B cell (primary cell): ENCODE results near the gene TEAD1. TPM values are rescaled to one million over a fixed set of nuclear protein-coding genes. Genes with fewer than 3 reads are reported as not detected.

Source experiments
- ATAC-seq: fragments of 200-7000 bp; cut with Tn5 transposase; one replicate; pipeline ENCODE4 v1.10.0; 2021; ENCODE audit warnings: low read depth, mild to moderate bottlenecking, moderate number of reproducible peaks, moderate library complexity
- CTCF ChIA-PET: fragments of 350-600 bp; sonication (Branson Sonifier 250); formaldehyde crosslinking; loops from one replicate; lab custom pipeline; 2021; ENCODE audit warnings: antibody characterized with exemption, inconsistent platforms; lab: Charles Lee
- POLR2A ChIA-PET: fragments of 350-600 bp; sonication (Branson Sonifier 250); formaldehyde crosslinking; loops from one replicate; lab custom pipeline; 2021; ENCODE audit warnings: antibody characterized with exemption; lab: Charles Lee
- DNase-seq: peaks from one replicate; pipeline ENCODE4 v3.0.0; 2013
- H2AFZ ChIP-seq: 2 replicates; pipeline ENCODE4 v1.6.1; 2012; ENCODE audit warnings: mild to moderate bottlenecking, low read depth, low read length; ENCODE audit not compliant: insufficient read depth, poor library complexity, severe bottlenecking
- H3K27ac ChIP-seq, 2 donors: 1 replicate in 1 of 2; 2 replicates in 1 of 2; pipeline ENCODE4 v1.5.1; 2012 to 2013; ENCODE audit warnings: low read length in 2 of 2, mild to moderate bottlenecking in 2 of 2, moderate library complexity in 1 of 2
- H3K27me3 ChIP-seq, 4 experiments: fragments of 200-600 bp in 1 of 4; sonication (generic) in 1 of 4; replicated peaks in 1 of 4; 1 replicate in 2 of 4; 2 replicates in 2 of 4; pipeline versions ENCODE4 v1.6.1 to v1.7.0; 2013 to 2016; ENCODE audit warnings: low read length in 3 of 4, mild to moderate bottlenecking in 2 of 4, mixed read lengths in 1 of 4, moderate library complexity in 1 of 4; ENCODE audit not compliant: insufficient read depth in 4 of 4, control insufficient read depth in 3 of 4; ENCODE audit errors: control extremely low read depth in 1 of 4
- H3K36me3 ChIP-seq, 2 experiments: replicated peaks in 1 of 2; 1 replicate in 1 of 2; 2 replicates in 1 of 2; pipeline versions ENCODE4 v1.6.1 to v1.7.1; 2013; ENCODE audit warnings: low read length in 1 of 2; ENCODE audit not compliant: insufficient read depth in 2 of 2, control insufficient read depth in 1 of 2; ENCODE audit errors: control extremely low read depth in 1 of 2, extremely low read depth in 1 of 2
- H3K4me1 ChIP-seq, 2 donors: fragments of 200-600 bp in 1 of 2; sonication (generic) in 1 of 2; 1 replicate in 1 of 2; 2 replicates in 1 of 2; pipeline versions ENCODE4 v1.5.1 to v1.6.1; 2013 to 2017; ENCODE audit warnings: low read length in 2 of 2; ENCODE audit not compliant: control insufficient read depth in 2 of 2, insufficient read depth in 2 of 2
- H3K4me2 ChIP-seq: replicated peaks from 2 replicates; pipeline ENCODE3; 2012; ENCODE audit warnings: mild to moderate bottlenecking, low read depth, low read length; ENCODE audit not compliant: poor library complexity, severe bottlenecking
- H3K4me3 ChIP-seq, 5 experiments: fragments of 200-600 bp in 1 of 5; sonication (generic) in 1 of 5; 1 replicate in 3 of 5; 2 replicates in 2 of 5; pipeline versions ENCODE4 v1.5.1 to v1.7.0; 2011 to 2016; ENCODE audit warnings: low read length in 4 of 5, mild to moderate bottlenecking in 4 of 5, low read depth in 2 of 5, control low read depth in 1 of 5, moderate library complexity in 1 of 5; ENCODE audit not compliant: insufficient read depth in 1 of 5; ENCODE audit errors: control extremely low read depth in 1 of 5, extremely low read depth in 1 of 5
- H3K79me2 ChIP-seq: fragments of 200-600 bp; sonication (generic); one replicate; pipeline ENCODE4 v1.6.0; 2016; ENCODE audit warnings: low read length; ENCODE audit not compliant: control insufficient read depth, insufficient read depth
- H3K9ac ChIP-seq: fragments of 200-600 bp; sonication (generic); 2 replicates; pipeline ENCODE4 v1.6.1; 2017; ENCODE audit warnings: mild to moderate bottlenecking, low read length, moderate library complexity
- H3K9me3 ChIP-seq, 3 donors: one replicate each; pipeline versions ENCODE4 v1.6.1 to v1.7.1; 2013; ENCODE audit warnings: low read length in 2 of 3; ENCODE audit not compliant: control insufficient read depth in 2 of 3, insufficient read depth in 1 of 3; ENCODE audit errors: control extremely low read depth in 1 of 3
- H4K20me1 ChIP-seq: 2 replicates; pipeline ENCODE4 v1.6.0; 2012; ENCODE audit warnings: mild to moderate bottlenecking, low read length; ENCODE audit not compliant: insufficient read depth, control insufficient read depth, poor library complexity, severe bottlenecking
- H3K27ac Mint-ChIP-seq: one replicate; pipeline ENCODE4 v1.8.0; 2021; ENCODE audit warnings: mixed read lengths
- H3K27me3 Mint-ChIP-seq: one replicate; pipeline ENCODE4 v1.8.0; 2021; ENCODE audit warnings: mixed read lengths
- H3K4me1 Mint-ChIP-seq: one replicate; pipeline ENCODE4 v1.8.0; 2021; ENCODE audit warnings: mixed read lengths
- H3K4me3 Mint-ChIP-seq: one replicate; pipeline ENCODE4 v1.8.0; 2021; ENCODE audit warnings: mixed read lengths
- H3K9me3 Mint-ChIP-seq: one replicate; pipeline ENCODE4 v1.8.0; 2022; ENCODE audit warnings: mixed read lengths; ENCODE audit not compliant: insufficient read depth
- CTCF ChIP-seq: fragments of 200-600 bp; IDR thresholded peaks from one replicate; pipeline ENCODE4 v1.8.0; 2022; ENCODE audit warnings: antibody characterized with exemption, mild to moderate bottlenecking
- EZH2 ChIP-seq: IDR thresholded peaks from 2 replicates; pipeline ENCODE4 v1.6.1; 2012; ENCODE audit warnings: borderline replicate concordance, low read depth, mild to moderate bottlenecking, moderate library complexity, low read length; ENCODE audit not compliant: insufficient read depth, poor library complexity, severe bottlenecking
- WGBS: methylation state at CpG from one replicate; pipeline ENCODE4 v1.1.5; 2013; ENCODE audit warnings: missing lambda C conversion rate; ENCODE audit not compliant: insufficient coverage; 5-methylcytosine and 5-hydroxymethylcytosine counted together
- intact Hi-C: fragments of 100-400 bp; cut with micrococcal nuclease; formaldehyde crosslinking; loops from one replicate; pipeline ENCODE4 v1.10.0; 2022
- polyA plus RNA-seq: library from polyadenylated mRNA; depleted of rRNA; stranded (reverse); fragments of >200 nt; gene quantifications from 2 replicates; pipeline ENCODE4 v1.2.3, GENCODE V29; 2012
- total RNA-seq, 2 donors: library from RNA; stranded (reverse); fragments of 120-200 nt in 1 of 2; gene quantifications; 1 replicate in 1 of 2; 2 replicates in 1 of 2; pipeline versions ENCODE4 v1.2.3 to v1.2.4, GENCODE V29; 2013 to 2022

Gene TEAD1
- total and polyA plus RNA-seq, 2 donors (not counting 1 experiment from before 2014, with no cell fraction given): 0.30 TPM; not detected in 1

DNA sequence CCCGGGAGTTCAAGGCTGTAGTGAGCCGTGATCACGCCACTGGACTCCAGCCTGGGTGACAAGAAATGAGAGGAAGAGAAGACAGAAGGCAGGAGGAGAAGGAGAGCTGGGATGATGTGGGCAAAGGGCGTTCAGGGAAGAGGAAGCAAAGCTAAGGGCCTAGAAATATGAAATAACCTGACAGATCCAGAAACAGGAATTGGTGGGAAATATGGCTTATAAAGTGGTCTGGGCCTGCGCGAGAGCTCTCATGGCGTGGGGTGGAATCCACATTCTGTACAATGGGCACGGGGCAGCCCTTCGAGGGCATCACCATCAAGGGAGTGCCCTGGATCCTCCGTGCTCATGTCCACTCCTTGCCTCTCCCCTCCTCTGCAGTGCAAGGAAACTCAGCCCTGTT is 288.1 kb downstream of the TEAD1 start:
- Histone ChIP-seq H3K9ac (no peak overlapping the region), H4K20me1 (no peaks in the 10 kb centered on the region), H3K4me1 (no peaks in the 10 kb centered on the region), H3K4me2 (no peak overlapping the region), H3K79me2 (no peaks in the 10 kb centered on the region), H3K4me3 (no peak overlapping the region), H3K27me3 (no peaks in the 10 kb centered on the region), H3K36me3 (no peaks in the 10 kb centered on the region), H3K27ac (no peak overlapping the region), H3K9me3 (no peaks in the 10 kb centered on the region), H2AFZ (no peak overlapping the region)
- WGBS: 88% methylated on average over 10 of the region's 10 CpGs
- Mint-ChIP-seq H3K4me1 (no peaks in the 10 kb centered on the region), H3K9me3 (no peaks in the 10 kb centered on the region), H3K4me3 (no peak overlapping the region), H3K27ac (no peak overlapping the region), H3K27me3 (peaks cover 19% of the 10 kb centered on the region)
- TF ChIP-seq CTCF (no peak), EZH2 (no peak)
- ChIA-PET CTCF (interaction anchor here (0.9 to 3.7 kb wide), 4 partner anchors 11 to 382 kb away, joined by 3 to 25 read pairs (median 10); no protein-coding TSS in a partner anchor), POLR2A (no interaction called here)
- no peak for DNase-seq
- no peak for ATAC-seq
- intact Hi-C loops: no loop called here

- TF ChIP-seq EZH2 (no peak), CTCF (no peak)
- H3K79me2 ChIP-seq: no peaks in the 10 kb centered on the region
- no peaks in the 10 kb centered on the region for H3K9me3 ChIP-seq
- CTCF ChIA-PET: interaction anchor here (0.8 to 3.7 kb wide), 8 partner anchors 10 to 423 kb away, joined by 3 to 25 read pairs (median 8); no protein-coding TSS in a partner anchor
- POLR2A ChIA-PET: no interaction called here
- peaks cover 19% of the 10 kb centered on the region for H3K27me3 Mint-ChIP-seq
- no peaks in the 10 kb centered on the region for H4K20me1 ChIP-seq
- no peak overlapping the region for H3K4me3 ChIP-seq
- no peak overlapping the region for H3K4me3 Mint-ChIP-seq
- ATAC-seq (no peak), DNase-seq (no peak)
- H3K27me3 ChIP-seq: no peaks in the 10 kb centered on the region
- no peaks in the 10 kb centered on the region for H3K36me3 ChIP-seq
- no peak overlapping the region for H3K27ac Mint-ChIP-seq
- H3K9me3 Mint-ChIP-seq: no peaks in the 10 kb centered on the region
- H3K9ac ChIP-seq: no peak overlapping the region
- H3K27ac ChIP-seq: no peak overlapping the region
- H3K4me2 ChIP-seq: no peak overlapping the region
- H2AFZ ChIP-seq: no peak overlapping the region
- H3K4me1 Mint-ChIP-seq: no peaks in the 10 kb centered on the region
- intact Hi-C loops: no loop called here
- H3K4me1 ChIP-seq: no peaks in the 10 kb centered on the region
- WGBS: 95% methylated on average over 4 of the region's 5 CpGs
These were observed 288.8 kb downstream of the TEAD1 start for GRCh38 chr11:12963051-12963450.
